ENCODE data around the gene SMPDL3B.

SMPDL3B gene

GRCh38 chr1:27941671-27942540, 7.1 kb downstream of the SMPDL3B start:
- TF ChIP-seq ZSCAN4 (tag by site-specific recombination; IDR thresholded peaks at IDR 0.05) = peak; percentile 91
- 0 out of 2 replicates have a peak, but pooled peaks have one; percentile 16 for TF ChIP-seq ZNF449 (tag by site-specific recombination; IDR thresholded peaks at IDR 0.05)
- no peak for TF ChIP-seq ZNF362 (tag by site-specific recombination; IDR thresholded peaks at IDR 0.05)
- TF ChIP-seq EGR2 (tag by site-specific recombination; IDR thresholded peaks at IDR 0.05; ENCODE audit: low read depth) = peak; percentile 39; the same call in 1 of the 2 replicates
- CTCF ChIA-PET = interaction anchor here (1.0 to 4.9 kb wide), 2 partner anchors 17 to 67 kb away, joined by 3 to 32 read pairs; partner anchors contain the start of gene XKR8
- no peak overlapping the region for H3K4me3 ChIP-seq (ENCODE audit: low read depth, low read length)
- H3K36me3 ChIP-seq (ENCODE audit: control insufficient read depth in 2 of 2, insufficient read depth in 1 of 2, low read length in 2 of 2) = no peaks in the 10 kb centered on the region
- no peaks in the 10 kb centered on the region for H3K4me1 ChIP-seq (ENCODE audit: control insufficient read depth, insufficient read depth, low read length)
- no peaks in the 10 kb centered on the region for H3K9me3 ChIP-seq (ENCODE audit: control insufficient read depth, insufficient read depth, low read depth, low read length)
- POLR2A ChIA-PET = no interaction called here
- H3K27ac ChIP-seq (ENCODE audit: extremely low read depth, low read depth, low read length) = no peak overlapping the region

- Histone ChIP-seq H3K4me3 (ENCODE audit: low read depth, low read length) (no peak overlapping the region), H3K4me1 (ENCODE audit: control insufficient read depth, insufficient read depth, low read length) (no peaks in the 10 kb centered on the region), H3K9me3 (ENCODE audit: control insufficient read depth, insufficient read depth, low read depth, low read length) (no peaks in the 10 kb centered on the region), H3K27ac (ENCODE audit: extremely low read depth, low read depth, low read length) (no peak overlapping the region), H3K36me3 (ENCODE audit: control insufficient read depth in 2 of 2, insufficient read depth in 1 of 2, low read length in 2 of 2) (no peaks in the 10 kb centered on the region)
- CTCF ChIA-PET = interaction anchor here (0.9 to 1.6 kb wide), 3 partner anchors 7 to 11 kb away, joined by 3 to 5 read pairs (median 4); no protein-coding TSS in a partner anchor
- POLR2A ChIA-PET = no interaction called here
- TF ChIP-seq ZNF76 (tag by site-specific recombination; IDR thresholded peaks at IDR 0.05; ENCODE audit: borderline replicate concordance, low read depth) (no peak), ZEB2 (tag by site-specific recombination; IDR thresholded peaks at IDR 0.05) (no peak), ZNF184 (tag by site-specific recombination; IDR thresholded peaks at IDR 0.05) (no peak), FEZF1 (tag by site-specific recombination; IDR thresholded peaks at IDR 0.05) (no peak), INSM2 (tag by site-specific recombination; IDR thresholded peaks at IDR 0.05) (no peak), ZNF510 (tag by site-specific recombination; IDR thresholded peaks at IDR 0.05; ENCODE audit: insufficient replicate concordance) (no peak), PRDM6 (tag by site-specific recombination; IDR thresholded peaks at IDR 0.05) (no peak), ZSCAN18 (tag by site-specific recombination; IDR thresholded peaks at IDR 0.05) (no peak), ZNF645 (tag by site-specific recombination; IDR thresholded peaks at IDR 0.05) (no peak), TRIM28 (IDR thresholded peaks at IDR 0.05; ENCODE audit: borderline replicate concordance, low read length) (no peak), ZNF580 (tag by site-specific recombination; IDR thresholded peaks at IDR 0.05) (no peak), ZNF112 (tag by site-specific recombination; IDR thresholded peaks at IDR 0.05) (no peak), ZBTB44 (tag by site-specific recombination; IDR thresholded peaks at IDR 0.05) (no peak), ZNF654 (tag by site-specific recombination; IDR thresholded peaks at IDR 0.05; ENCODE audit: low read depth) (no peak), KLF9 (tag by site-specific recombination; IDR thresholded peaks at IDR 0.05; ENCODE audit: low read depth) (no peak), ZNF37A (tag by site-specific recombination; IDR thresholded peaks at IDR 0.05) (no peak), KLF1 (tag by site-specific recombination; IDR thresholded peaks at IDR 0.05) (no peak)
These were observed 10.2 kb downstream of the SMPDL3B start for GRCh38 chr1:27945020-27945419.

All from HEK293 (cell line).